ENCODE data around the gene SLC25A36.

Gene SLC25A36, protein sequence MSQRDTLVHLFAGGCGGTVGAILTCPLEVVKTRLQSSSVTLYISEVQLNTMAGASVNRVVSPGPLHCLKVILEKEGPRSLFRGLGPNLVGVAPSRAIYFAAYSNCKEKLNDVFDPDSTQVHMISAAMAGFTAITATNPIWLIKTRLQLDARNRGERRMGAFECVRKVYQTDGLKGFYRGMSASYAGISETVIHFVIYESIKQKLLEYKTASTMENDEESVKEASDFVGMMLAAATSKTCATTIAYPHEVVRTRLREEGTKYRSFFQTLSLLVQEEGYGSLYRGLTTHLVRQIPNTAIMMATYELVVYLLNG

GRCh38 chr3:140941434-140942220 lies at the start of gene SLC25A36:
Gene SLC25A36, plus strand, starts transcription at chr3:140941836. Its CDS starts 219 bp downstream, at chr3:140942055.
- peak; percentile 95 for DNase-seq (ENCODE audit: low spot score)

- DNase-seq (ENCODE audit: low spot score) = no peak
Observed at GRCh38 chr3:140896997-140897396, 44.6 kb upstream of the SLC25A36 start.

DNA sequence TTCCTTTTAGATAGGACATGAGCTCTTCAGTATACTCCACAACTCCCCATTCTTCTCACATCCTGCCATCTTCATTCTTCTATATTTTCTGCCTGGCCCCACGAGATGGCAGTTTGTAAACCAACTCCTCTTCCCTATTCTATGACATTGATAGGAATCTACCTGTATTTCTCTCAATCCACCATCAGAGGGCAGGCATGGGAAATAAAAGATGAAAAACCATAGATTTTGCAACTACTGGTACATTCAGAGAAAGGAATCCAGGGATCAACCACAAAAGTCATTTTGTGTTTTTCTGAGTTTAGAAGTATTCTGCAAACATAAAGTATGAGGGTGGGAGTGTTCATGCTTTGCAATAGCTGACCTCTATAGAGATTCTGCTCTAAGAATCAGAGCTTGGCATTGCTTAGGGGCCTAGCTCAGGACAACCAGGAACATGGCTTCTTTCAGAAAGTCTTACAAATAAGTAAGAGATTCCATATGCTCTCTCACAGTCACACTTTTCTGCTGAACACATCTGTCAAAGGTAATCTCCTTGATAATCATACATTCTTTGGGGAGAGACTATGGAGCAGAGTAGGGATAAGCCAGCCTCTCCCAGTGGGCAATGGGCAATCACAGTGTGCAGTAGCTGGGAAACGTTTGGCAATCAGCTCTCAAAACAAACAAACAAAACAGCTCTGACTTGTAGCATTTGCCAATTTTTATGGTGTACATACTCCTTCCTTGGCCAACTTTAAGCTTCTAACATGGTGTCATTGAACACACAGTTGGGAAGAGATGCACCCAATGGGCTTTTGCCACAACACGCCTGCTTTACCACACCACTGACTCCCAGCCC lies 43.1 kb upstream of the SLC25A36 start:
- peak; percentile 45 for DNase-seq (ENCODE audit: low spot score)

DNA sequence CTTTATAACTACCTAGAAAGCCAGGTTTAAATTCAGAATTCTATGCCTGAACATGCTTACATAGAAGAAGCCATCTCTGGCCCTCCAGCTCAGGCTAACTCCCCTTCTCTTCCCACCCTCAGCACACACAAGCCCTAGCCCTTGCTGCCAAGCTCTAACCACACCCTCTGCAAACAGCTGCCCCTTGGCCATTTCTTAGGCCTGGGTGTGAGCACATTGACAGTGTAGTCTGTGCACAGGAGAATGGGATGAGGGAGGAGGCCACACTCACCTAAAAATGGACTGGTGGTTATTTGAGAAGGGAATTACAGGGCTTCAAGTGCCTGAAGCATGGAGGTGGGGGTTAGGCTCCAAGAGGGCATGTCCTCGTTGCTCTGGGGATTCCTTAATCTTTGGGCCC lies 42.3 kb upstream of the SLC25A36 start:
- DNase-seq (ENCODE audit: low spot score) = no peak

GRCh38 chr3:140902791-140903190 lies 38.8 kb upstream of the SLC25A36 start:
- no peak for DNase-seq (ENCODE audit: low spot score)

- no peak for DNase-seq (ENCODE audit: low spot score)
Observed at GRCh38 chr3:140903196-140903595, 38.4 kb upstream of the SLC25A36 start.

GRCh38 chr3:140904521-140904920 lies 37.1 kb upstream of the SLC25A36 start:
- no peak for DNase-seq (ENCODE audit: low spot score)

GRCh38 chr3:140905559-140905958 lies 36.1 kb upstream of the SLC25A36 start:
- no peak for DNase-seq (ENCODE audit: low spot score)

GRCh38 chr3:140906785-140907184 lies 34.9 kb upstream of the SLC25A36 start:
- DNase-seq (ENCODE audit: low spot score) = no peak

- DNase-seq (ENCODE audit: low spot score) = no peak
Observed at GRCh38 chr3:140910860-140911259, 30.8 kb upstream of the SLC25A36 start.

GRCh38 chr3:140911822-140912221 lies 29.8 kb upstream of the SLC25A36 start:
- DNase-seq (ENCODE audit: low spot score) = no peak

GRCh38 chr3:140913728-140914127 lies 27.9 kb upstream of the SLC25A36 start:
- DNase-seq (ENCODE audit: low spot score) = no peak

- DNase-seq (ENCODE audit: low spot score) = no peak
Observed at GRCh38 chr3:140914384-140914945, 27.2 kb upstream of the SLC25A36 start.

- DNase-seq (ENCODE audit: low spot score) = no peak
Observed at GRCh38 chr3:140916603-140917002, 25.0 kb upstream of the SLC25A36 start.

DNA sequence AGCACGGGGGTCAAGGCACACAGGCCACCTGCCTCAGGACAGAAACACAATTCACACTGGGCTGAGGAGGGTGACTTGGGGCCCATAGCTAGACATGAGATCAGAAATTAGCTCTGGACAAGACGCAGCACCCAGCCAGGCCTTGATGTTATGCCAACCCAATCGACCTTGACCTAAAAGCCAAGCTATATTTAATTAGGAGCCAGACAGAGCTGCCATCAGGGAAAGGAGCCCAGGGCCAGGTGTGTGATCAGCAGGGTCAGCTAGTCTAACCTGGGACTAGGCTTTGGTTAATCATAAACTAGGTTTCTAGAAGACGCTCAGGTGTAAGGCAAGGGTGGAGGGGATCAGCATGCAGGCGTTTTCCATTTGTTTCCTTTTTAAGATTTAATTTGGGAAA lies 23.9 kb upstream of the SLC25A36 start:
- DNase-seq (ENCODE audit: low spot score) = no peak

GRCh38 chr3:140920029-140920428 lies 21.6 kb upstream of the SLC25A36 start:
- no peak for DNase-seq (ENCODE audit: low spot score)

DNA sequence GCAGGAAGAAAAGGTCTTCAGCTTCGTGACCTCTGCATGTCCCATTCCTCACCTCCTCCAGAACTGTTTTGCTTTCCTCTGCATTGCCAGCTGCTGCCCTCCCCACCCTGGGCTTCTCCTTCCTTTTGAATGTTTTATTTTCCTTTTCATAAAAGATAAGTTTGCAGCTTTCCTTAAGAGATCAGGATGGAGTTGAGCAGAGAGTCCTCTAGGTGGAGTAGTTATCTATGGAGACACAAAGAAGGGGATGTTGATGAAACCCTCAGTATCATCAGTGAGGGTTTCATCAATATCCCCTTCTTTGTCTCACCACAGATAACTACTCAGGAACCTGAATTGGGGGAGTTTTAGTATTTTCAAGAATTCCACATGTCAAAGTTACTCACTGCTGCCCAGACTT lies 19.0 kb upstream of the SLC25A36 start:
- DNase-seq (ENCODE audit: low spot score) = no peak

- DNase-seq (ENCODE audit: low spot score) = no peak
Observed at GRCh38 chr3:140924097-140924873, 17.4 kb upstream of the SLC25A36 start.

DNA sequence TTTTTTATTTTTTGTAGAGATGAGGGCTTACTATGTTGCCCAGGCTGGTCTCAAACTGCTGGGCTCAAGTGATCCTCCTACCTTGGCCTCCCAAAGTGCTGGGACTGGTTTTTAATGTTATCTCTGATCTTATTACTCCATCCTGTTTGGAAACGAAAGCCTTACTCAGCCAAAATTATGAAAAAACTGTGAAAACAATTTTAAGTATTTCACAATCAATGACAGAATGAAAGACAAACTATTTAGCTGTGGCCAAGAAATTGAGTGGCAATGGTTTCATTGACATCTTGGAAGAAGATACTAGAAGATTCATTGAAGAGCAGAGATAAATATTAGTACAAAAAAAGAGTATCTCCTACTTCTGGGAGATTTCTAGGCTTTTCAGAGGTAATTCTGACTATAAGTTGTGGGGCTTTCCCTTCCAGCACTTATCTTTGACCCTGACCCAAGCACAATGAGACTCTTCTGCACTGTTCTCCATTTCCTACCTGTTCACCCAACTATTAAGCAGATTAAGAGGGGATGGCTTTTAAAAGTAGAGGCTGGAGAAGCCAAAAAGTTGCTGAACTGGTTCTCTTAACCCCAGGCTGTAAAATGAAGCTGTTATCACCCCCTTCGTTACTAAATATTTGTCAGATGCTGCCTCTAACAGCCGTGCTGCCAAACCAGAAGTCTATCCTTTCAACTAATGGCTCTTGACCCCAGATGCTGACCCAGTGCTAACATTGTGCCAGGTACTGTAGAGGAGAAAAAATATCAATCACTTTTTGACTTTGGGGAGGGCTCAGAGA lies 14.2 kb upstream of the SLC25A36 start:
- DNase-seq (ENCODE audit: low spot score) = no peak

DNA sequence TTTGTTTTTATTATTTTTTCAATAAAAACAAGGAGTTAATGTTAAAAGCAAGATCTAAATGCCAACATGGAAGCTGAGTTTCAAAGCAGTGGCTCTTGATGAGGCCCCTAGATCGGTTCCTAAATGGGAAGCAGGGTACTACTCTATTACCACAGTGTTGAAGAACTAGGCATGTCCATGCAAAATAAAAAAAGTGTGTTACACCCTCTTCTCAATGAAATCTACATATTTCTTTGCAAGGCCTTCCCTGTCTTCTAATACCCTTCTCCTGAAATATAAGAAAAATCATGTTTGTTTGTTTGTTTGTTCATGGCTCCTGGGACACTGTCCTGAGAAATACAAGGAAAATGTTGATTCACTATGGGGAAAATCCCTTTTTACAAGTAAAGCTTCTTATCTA lies 12.2 kb upstream of the SLC25A36 start:
- DNase-seq (ENCODE audit: low spot score) = no peak

GRCh38 chr3:140931016-140931454 lies 10.6 kb upstream of the SLC25A36 start:
- no peak for DNase-seq (ENCODE audit: low spot score)

All from CD4-positive, alpha-beta T cell treated with Interleukin-2 at 100 ng/mL for 4 hours (primary cell).